B cell (primary cell): ENCODE data around the gene FBXW9. TPM values are rescaled to one million over a fixed set of nuclear protein-coding genes. Genes with fewer than 3 reads are reported as not detected.

Source experiments
- ATAC-seq: fragments of 200-7000 bp; cut with Tn5 transposase; one replicate; pipeline ENCODE4 v1.10.0; 2021; ENCODE audit warnings: low read depth, mild to moderate bottlenecking, moderate number of reproducible peaks, moderate library complexity
- CTCF ChIA-PET: fragments of 350-600 bp; sonication (Branson Sonifier 250); formaldehyde crosslinking; loops from one replicate; lab custom pipeline; 2021; ENCODE audit warnings: antibody characterized with exemption, inconsistent platforms; lab: Charles Lee
- POLR2A ChIA-PET: fragments of 350-600 bp; sonication (Branson Sonifier 250); formaldehyde crosslinking; loops from one replicate; lab custom pipeline; 2021; ENCODE audit warnings: antibody characterized with exemption; lab: Charles Lee
- DNase-seq: peaks from one replicate; pipeline ENCODE4 v3.0.0; 2013
- H2AFZ ChIP-seq: 2 replicates; pipeline ENCODE4 v1.6.1; 2012; ENCODE audit warnings: mild to moderate bottlenecking, low read depth, low read length; ENCODE audit not compliant: insufficient read depth, poor library complexity, severe bottlenecking
- H3K27ac ChIP-seq, 2 donors: 1 replicate in 1 of 2; 2 replicates in 1 of 2; pipeline ENCODE4 v1.5.1; 2012 to 2013; ENCODE audit warnings: low read length in 2 of 2, mild to moderate bottlenecking in 2 of 2, moderate library complexity in 1 of 2
- H3K27me3 ChIP-seq, 4 experiments: fragments of 200-600 bp in 1 of 4; sonication (generic) in 1 of 4; replicated peaks in 1 of 4; 1 replicate in 2 of 4; 2 replicates in 2 of 4; pipeline versions ENCODE4 v1.6.1 to v1.7.0; 2013 to 2016; ENCODE audit warnings: low read length in 3 of 4, mild to moderate bottlenecking in 2 of 4, mixed read lengths in 1 of 4, moderate library complexity in 1 of 4; ENCODE audit not compliant: insufficient read depth in 4 of 4, control insufficient read depth in 3 of 4; ENCODE audit errors: control extremely low read depth in 1 of 4
- H3K36me3 ChIP-seq, 2 experiments: replicated peaks in 1 of 2; 1 replicate in 1 of 2; 2 replicates in 1 of 2; pipeline versions ENCODE4 v1.6.1 to v1.7.1; 2013; ENCODE audit warnings: low read length in 1 of 2; ENCODE audit not compliant: insufficient read depth in 2 of 2, control insufficient read depth in 1 of 2; ENCODE audit errors: control extremely low read depth in 1 of 2, extremely low read depth in 1 of 2
- H3K4me1 ChIP-seq, 2 donors: fragments of 200-600 bp in 1 of 2; sonication (generic) in 1 of 2; 1 replicate in 1 of 2; 2 replicates in 1 of 2; pipeline versions ENCODE4 v1.5.1 to v1.6.1; 2013 to 2017; ENCODE audit warnings: low read length in 2 of 2; ENCODE audit not compliant: control insufficient read depth in 2 of 2, insufficient read depth in 2 of 2
- H3K4me2 ChIP-seq: replicated peaks from 2 replicates; pipeline ENCODE3; 2012; ENCODE audit warnings: mild to moderate bottlenecking, low read depth, low read length; ENCODE audit not compliant: poor library complexity, severe bottlenecking
- H3K4me3 ChIP-seq, 5 experiments: fragments of 200-600 bp in 1 of 5; sonication (generic) in 1 of 5; 1 replicate in 3 of 5; 2 replicates in 2 of 5; pipeline versions ENCODE4 v1.5.1 to v1.7.0; 2011 to 2016; ENCODE audit warnings: low read length in 4 of 5, mild to moderate bottlenecking in 4 of 5, low read depth in 2 of 5, control low read depth in 1 of 5, moderate library complexity in 1 of 5; ENCODE audit not compliant: insufficient read depth in 1 of 5; ENCODE audit errors: control extremely low read depth in 1 of 5, extremely low read depth in 1 of 5
- H3K79me2 ChIP-seq: fragments of 200-600 bp; sonication (generic); one replicate; pipeline ENCODE4 v1.6.0; 2016; ENCODE audit warnings: low read length; ENCODE audit not compliant: control insufficient read depth, insufficient read depth
- H3K9ac ChIP-seq: fragments of 200-600 bp; sonication (generic); 2 replicates; pipeline ENCODE4 v1.6.1; 2017; ENCODE audit warnings: mild to moderate bottlenecking, low read length, moderate library complexity
- H3K9me3 ChIP-seq, 3 donors: one replicate each; pipeline versions ENCODE4 v1.6.1 to v1.7.1; 2013; ENCODE audit warnings: low read length in 2 of 3; ENCODE audit not compliant: control insufficient read depth in 2 of 3, insufficient read depth in 1 of 3; ENCODE audit errors: control extremely low read depth in 1 of 3
- H4K20me1 ChIP-seq: 2 replicates; pipeline ENCODE4 v1.6.0; 2012; ENCODE audit warnings: mild to moderate bottlenecking, low read length; ENCODE audit not compliant: insufficient read depth, control insufficient read depth, poor library complexity, severe bottlenecking
- H3K27ac Mint-ChIP-seq: one replicate; pipeline ENCODE4 v1.8.0; 2021; ENCODE audit warnings: mixed read lengths
- H3K27me3 Mint-ChIP-seq: one replicate; pipeline ENCODE4 v1.8.0; 2021; ENCODE audit warnings: mixed read lengths
- H3K4me1 Mint-ChIP-seq: one replicate; pipeline ENCODE4 v1.8.0; 2021; ENCODE audit warnings: mixed read lengths
- H3K4me3 Mint-ChIP-seq: one replicate; pipeline ENCODE4 v1.8.0; 2021; ENCODE audit warnings: mixed read lengths
- H3K9me3 Mint-ChIP-seq: one replicate; pipeline ENCODE4 v1.8.0; 2022; ENCODE audit warnings: mixed read lengths; ENCODE audit not compliant: insufficient read depth
- CTCF ChIP-seq: fragments of 200-600 bp; IDR thresholded peaks from one replicate; pipeline ENCODE4 v1.8.0; 2022; ENCODE audit warnings: antibody characterized with exemption, mild to moderate bottlenecking
- EZH2 ChIP-seq: IDR thresholded peaks from 2 replicates; pipeline ENCODE4 v1.6.1; 2012; ENCODE audit warnings: borderline replicate concordance, low read depth, mild to moderate bottlenecking, moderate library complexity, low read length; ENCODE audit not compliant: insufficient read depth, poor library complexity, severe bottlenecking
- WGBS: methylation state at CpG from one replicate; pipeline ENCODE4 v1.1.5; 2013; ENCODE audit warnings: missing lambda C conversion rate; ENCODE audit not compliant: insufficient coverage; 5-methylcytosine and 5-hydroxymethylcytosine counted together
- intact Hi-C: fragments of 100-400 bp; cut with micrococcal nuclease; formaldehyde crosslinking; loops from one replicate; pipeline ENCODE4 v1.10.0; 2022
- polyA plus RNA-seq: library from polyadenylated mRNA; depleted of rRNA; stranded (reverse); fragments of >200 nt; gene quantifications from 2 replicates; pipeline ENCODE4 v1.2.3, GENCODE V29; 2012
- total RNA-seq, 2 donors: library from RNA; stranded (reverse); fragments of 120-200 nt in 1 of 2; gene quantifications; 1 replicate in 1 of 2; 2 replicates in 1 of 2; pipeline versions ENCODE4 v1.2.3 to v1.2.4, GENCODE V29; 2013 to 2022

Gene FBXW9
- total and polyA plus RNA-seq, 2 donors (not counting 1 experiment from before 2014, with no cell fraction given), result 4.7 TPM

- H3K27me3 ChIP-seq, result no peaks in the 10 kb centered on the region
- peaks cover 9 to 18% of the 10 kb centered on the region in 2 donors for H3K4me1 ChIP-seq
- no peak overlapping the region for H2AFZ ChIP-seq
- H3K9me3 ChIP-seq, result no peaks in the 10 kb centered on the region
- Mint-ChIP-seq H3K27ac (no peak overlapping the region), H3K9me3 (no peaks in the 10 kb centered on the region), H3K27me3 (no peaks in the 10 kb centered on the region), H3K4me3 (no peak overlapping the region), H3K4me1 (peaks cover 28% of the 10 kb centered on the region)
- H3K79me2 ChIP-seq, result peaks cover 57% of the 10 kb centered on the region
- TF ChIP-seq CTCF, result no peak
- TF ChIP-seq EZH2, result no peak
- DNase-seq, result peak; percentile 23
- no peak overlapping the region for H3K27ac ChIP-seq
- peaks cover 61% of the 10 kb centered on the region for H4K20me1 ChIP-seq
- POLR2A ChIA-PET, result interaction anchor here (0.8 kb wide), 1 partner anchor 19 kb away, joined by 3 read pairs; the partner anchor contains the start of gene FBXW9
- over 99% methylated on average over 9 of the region's 12 CpGs for WGBS
- CTCF ChIA-PET, result interaction anchor here (0.5 to 4.6 kb wide), 19 partner anchors 8 to 244 kb away, joined by 3 to 30 read pairs (median 4); partner anchors contain the start of genes FBXW9, MAN2B1 and WDR83
- H3K4me3 ChIP-seq, result no peak overlapping the region
- peaks cover 6 to 64% of the 10 kb centered on the region in 2 experiments for H3K36me3 ChIP-seq
- no peak for ATAC-seq
- intact Hi-C loops, result loop anchor here (1.0 kb wide), 2 partner anchors 113 to 170 kb away; no protein-coding TSS in a partner anchor
- peak overlapping the region; percentile 11 for H3K4me2 ChIP-seq
- no peak overlapping the region for H3K9ac ChIP-seq
Observed at GRCh38 chr19:12676928-12677327, 19.5 kb downstream of the FBXW9 start.

- Histone ChIP-seq H3K4me1 (peaks cover 9 to 18% of the 10 kb centered on the region in 2 donors), H3K4me2 (peak overlapping the region; percentile 11), H3K36me3 (peaks cover 6 to 64% of the 10 kb centered on the region in 2 experiments), H3K27ac (no peak overlapping the region), H3K9ac (no peak overlapping the region), H3K79me2 (peaks cover 57% of the 10 kb centered on the region), H4K20me1 (peaks cover 61% of the 10 kb centered on the region), H2AFZ (no peak overlapping the region), H3K4me3 (no peak overlapping the region), H3K9me3 (no peaks in the 10 kb centered on the region), H3K27me3 (no peaks in the 10 kb centered on the region)
- Mint-ChIP-seq H3K9me3 (no peaks in the 10 kb centered on the region), H3K4me1 (peaks cover 27% of the 10 kb centered on the region), H3K27me3 (no peaks in the 10 kb centered on the region), H3K27ac (peak overlapping the region; percentile 8), H3K4me3 (no peak overlapping the region)
- intact Hi-C loops, result loop anchor here (1.0 kb wide), 2 partner anchors 112 to 171 kb away; no protein-coding TSS in a partner anchor
- ATAC-seq (peak; percentile 56), DNase-seq (peak; percentile 84)
- no peak for TF ChIP-seq EZH2
- TF ChIP-seq CTCF, result peak; percentile 78
- POLR2A ChIA-PET, result interaction anchor here (0.8 kb wide), 1 partner anchor 20 kb away, joined by 3 read pairs; the partner anchor contains the start of gene FBXW9
- WGBS, result 35% methylated on average over 4 of the region's 4 CpGs
- CTCF ChIA-PET, result interaction anchor here (0.5 to 4.6 kb wide), 20 partner anchors 9 to 327 kb away, joined by 3 to 30 read pairs (median 4); partner anchors contain the start of genes FBXW9, MAN2B1 and WDR83
Observed at GRCh38 chr19:12676384-12676792, 20.0 kb downstream of the FBXW9 start.
